Upper lobe of right lung (tissue), 1 donor: Measurements from ENCODE around the gene TCEAL8. TPM values are rescaled to one million over a fixed set of nuclear protein-coding genes. Genes with fewer than 3 reads are reported as not detected.
"Not testable (repeated sequence)": the region's sequence is repeated elsewhere in the genome, so short reads cannot be mapped to it uniquely, and the experiment has no call there.

Experiments used
- ATAC-seq: fragments of 200-7000 bp; cut with Tn5 transposase; one replicate; pipeline ENCODE4 v1.9.1; 2020; ENCODE audit warnings: mild to moderate bottlenecking, moderate library complexity
- DNase-seq: peaks from one replicate; pipeline ENCODE4 v3.0.0-alpha.2; 2020
- H3K27ac ChIP-seq: fragments of 200-600 bp; one replicate; pipeline ENCODE4 v1.8.0; 2022
- H3K27me3 ChIP-seq: fragments of 200-600 bp; one replicate; pipeline ENCODE4 v1.8.0; 2022; ENCODE audit warnings: mild to moderate bottlenecking
- H3K36me3 ChIP-seq: fragments of 200-600 bp; one replicate; pipeline ENCODE4 v1.8.0; 2022
- H3K4me1 ChIP-seq: fragments of 200-600 bp; one replicate; pipeline ENCODE4 v1.8.0; 2022
- H3K4me3 ChIP-seq: fragments of 200-600 bp; one replicate; pipeline ENCODE4 v1.8.0; 2022; ENCODE audit warnings: mild to moderate bottlenecking
- H3K9me3 ChIP-seq: fragments of 200-600 bp; one replicate; pipeline ENCODE4 v1.8.0; 2022
- intact Hi-C: fragments of 100-400 bp; cut with DNase I; formaldehyde crosslinking; loops from one replicate; pipeline ENCODE4 v1.11.0; 2022
- total RNA-seq: library from RNA; stranded (reverse); fragmentation: NEBNext Ultra II Directional; extraction: Animal tissue kit (Norgen Biotek cat#: 25700); gene quantifications from one replicate; pipeline ENCODE4 v1.2.1, GENCODE V29; 2021
- TF ChIP-seq, protein P1 (sequence below): fragments of 200-600 bp; IDR thresholded peaks from one replicate; pipeline ENCODE4 v1.8.0; 2022; ENCODE audit warnings: antibody characterized with exemption
- donor health status: DM: no; HTN: yes; CAD: no; lungs with severe emphysema.

TCEAL8 gene
- total RNA-seq, 1 donor from 2014 or later = 42.9 TPM

DNA sequence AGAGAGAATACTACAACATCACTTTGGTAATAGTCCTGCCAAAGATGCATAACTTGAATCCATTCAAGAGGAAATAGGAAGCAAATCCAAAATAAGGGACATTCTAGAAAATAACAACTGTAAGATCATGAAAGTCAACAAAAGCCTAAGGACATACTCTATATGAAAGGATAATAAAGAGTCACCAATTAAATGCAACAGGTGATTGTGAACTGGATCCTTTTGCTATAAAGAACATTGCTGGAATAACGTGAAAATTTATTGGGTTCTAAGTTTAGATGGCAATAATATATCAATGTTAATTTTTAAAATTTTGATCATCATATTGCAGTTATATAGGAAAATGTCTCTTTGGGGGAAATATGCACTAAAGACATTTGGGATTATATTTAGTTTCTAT lies 20.1 kb downstream of the TCEAL8 start:
- no peak for ATAC-seq
- no peaks in the 10 kb centered on the region for H3K27me3 ChIP-seq
- H3K36me3 ChIP-seq = no peaks in the 10 kb centered on the region
- no peaks in the 10 kb centered on the region for H3K9me3 ChIP-seq
- H3K4me1 ChIP-seq = no peaks in the 10 kb centered on the region
- TF ChIP-seq, protein P1, sequence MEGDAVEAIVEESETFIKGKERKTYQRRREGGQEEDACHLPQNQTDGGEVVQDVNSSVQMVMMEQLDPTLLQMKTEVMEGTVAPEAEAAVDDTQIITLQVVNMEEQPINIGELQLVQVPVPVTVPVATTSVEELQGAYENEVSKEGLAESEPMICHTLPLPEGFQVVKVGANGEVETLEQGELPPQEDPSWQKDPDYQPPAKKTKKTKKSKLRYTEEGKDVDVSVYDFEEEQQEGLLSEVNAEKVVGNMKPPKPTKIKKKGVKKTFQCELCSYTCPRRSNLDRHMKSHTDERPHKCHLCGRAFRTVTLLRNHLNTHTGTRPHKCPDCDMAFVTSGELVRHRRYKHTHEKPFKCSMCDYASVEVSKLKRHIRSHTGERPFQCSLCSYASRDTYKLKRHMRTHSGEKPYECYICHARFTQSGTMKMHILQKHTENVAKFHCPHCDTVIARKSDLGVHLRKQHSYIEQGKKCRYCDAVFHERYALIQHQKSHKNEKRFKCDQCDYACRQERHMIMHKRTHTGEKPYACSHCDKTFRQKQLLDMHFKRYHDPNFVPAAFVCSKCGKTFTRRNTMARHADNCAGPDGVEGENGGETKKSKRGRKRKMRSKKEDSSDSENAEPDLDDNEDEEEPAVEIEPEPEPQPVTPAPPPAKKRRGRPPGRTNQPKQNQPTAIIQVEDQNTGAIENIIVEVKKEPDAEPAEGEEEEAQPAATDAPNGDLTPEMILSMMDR = no peak
- no peak overlapping the region for H3K4me3 ChIP-seq
- intact Hi-C loops = no loop called here
- H3K27ac ChIP-seq = no peak overlapping the region
- no peak for DNase-seq

DNA sequence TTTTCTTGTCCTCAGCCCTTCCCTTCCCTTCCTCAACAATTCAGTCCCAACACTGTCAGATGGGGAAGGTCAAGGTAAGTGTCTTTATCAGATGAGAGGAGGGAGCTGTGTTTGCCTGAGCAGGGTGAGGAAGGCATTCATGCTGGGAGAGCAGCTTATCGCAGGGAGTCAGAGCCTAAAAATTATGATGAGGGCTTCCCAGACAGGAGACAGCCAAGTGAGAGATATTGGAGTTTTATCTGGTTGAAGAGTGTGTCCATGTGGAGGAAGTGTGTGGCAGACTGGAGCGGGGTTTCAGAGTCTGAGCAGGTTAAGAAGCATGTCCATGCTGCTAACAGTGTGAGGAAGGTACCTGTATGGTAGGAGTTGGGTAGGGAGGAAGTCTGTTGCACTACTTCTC lies 21.7 kb downstream of the TCEAL8 start:
- Histone ChIP-seq H3K4me1 (no peaks in the 10 kb centered on the region), H3K27me3 (no peaks in the 10 kb centered on the region), H3K4me3 (no peak overlapping the region), H3K36me3 (no peaks in the 10 kb centered on the region), H3K27ac (no peak overlapping the region), H3K9me3 (no peaks in the 10 kb centered on the region)
- intact Hi-C loops = no loop called here
- DNase-seq = no peak
- TF ChIP-seq, protein P1 = no peak
- no peak for ATAC-seq

DNA sequence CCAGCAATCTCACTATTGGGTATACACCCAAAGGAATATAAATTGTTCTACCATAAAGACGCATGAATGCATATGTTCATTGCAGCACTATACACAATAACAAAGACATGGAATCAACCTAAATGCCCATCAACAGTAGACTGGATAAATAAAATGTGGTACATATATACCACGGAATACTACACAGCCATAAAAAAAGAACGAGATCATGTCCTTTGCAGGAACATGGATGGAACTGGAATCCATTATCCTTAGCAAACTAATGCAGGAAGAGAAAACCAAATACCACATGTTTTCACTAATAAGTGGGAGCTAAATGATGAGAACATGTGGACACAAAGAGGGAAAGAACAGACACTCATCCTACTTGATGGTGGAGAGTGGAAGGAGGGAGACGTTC lies 29.0 kb downstream of the TCEAL8 start:
- H3K27me3 ChIP-seq, H3K9me3 ChIP-seq, H3K27ac ChIP-seq, intact Hi-C loops, H3K4me3 ChIP-seq, DNase-seq, H3K36me3 ChIP-seq, H3K4me1 ChIP-seq, ATAC-seq: not testable (repeated sequence)

DNA sequence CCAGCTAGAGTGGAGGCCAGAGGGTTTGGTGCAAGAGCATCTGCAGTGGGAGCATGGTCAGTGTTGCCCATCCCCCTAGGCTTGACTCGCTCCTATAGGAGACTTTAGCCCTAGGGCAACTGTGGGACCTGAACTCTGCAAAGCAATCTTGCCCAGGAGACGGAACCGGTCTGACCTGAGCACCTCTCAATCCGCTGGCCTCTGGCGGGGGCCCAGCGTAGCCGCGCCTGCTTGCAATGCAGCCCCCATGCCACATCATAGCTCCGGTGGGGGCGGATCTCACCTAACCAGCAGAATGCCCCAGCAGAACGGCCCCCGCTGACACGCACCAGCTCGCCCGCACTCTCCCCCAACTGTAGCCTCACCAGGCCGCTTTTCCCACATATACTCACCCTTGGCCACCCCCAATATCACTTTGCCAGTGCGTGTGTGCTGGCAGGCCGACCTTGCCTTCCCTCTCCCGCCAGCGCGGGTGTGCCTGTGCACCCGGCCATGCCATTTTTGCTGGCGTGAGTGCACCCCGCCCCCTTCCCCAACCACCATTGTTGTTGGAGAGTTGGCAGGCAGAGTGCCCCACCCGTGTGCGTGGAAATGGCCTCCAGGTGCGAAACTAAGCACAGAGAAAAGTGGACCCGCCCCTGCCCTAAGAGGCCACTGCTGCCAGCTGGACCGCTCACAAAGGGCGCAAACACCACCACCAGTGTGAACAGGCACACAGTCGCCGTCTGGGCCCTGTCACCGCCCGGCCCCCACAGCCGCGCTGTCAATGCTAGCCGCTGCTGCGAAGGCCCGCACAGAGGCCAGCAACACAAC lies 34.2 kb downstream of the TCEAL8 start:
- intact Hi-C loops = no loop called here
- H3K27me3 ChIP-seq = no peaks in the 10 kb centered on the region
- H3K4me1 ChIP-seq = no peaks in the 10 kb centered on the region
- H3K9me3 ChIP-seq = no peaks in the 10 kb centered on the region
- TF ChIP-seq, protein P1 = no peak
- peak; percentile 64 for DNase-seq
- peak; percentile 71 for ATAC-seq
- H3K27ac ChIP-seq = no peak overlapping the region
- peak overlapping the region; percentile 23 for H3K4me3 ChIP-seq
- no peaks in the 10 kb centered on the region for H3K36me3 ChIP-seq

DNA sequence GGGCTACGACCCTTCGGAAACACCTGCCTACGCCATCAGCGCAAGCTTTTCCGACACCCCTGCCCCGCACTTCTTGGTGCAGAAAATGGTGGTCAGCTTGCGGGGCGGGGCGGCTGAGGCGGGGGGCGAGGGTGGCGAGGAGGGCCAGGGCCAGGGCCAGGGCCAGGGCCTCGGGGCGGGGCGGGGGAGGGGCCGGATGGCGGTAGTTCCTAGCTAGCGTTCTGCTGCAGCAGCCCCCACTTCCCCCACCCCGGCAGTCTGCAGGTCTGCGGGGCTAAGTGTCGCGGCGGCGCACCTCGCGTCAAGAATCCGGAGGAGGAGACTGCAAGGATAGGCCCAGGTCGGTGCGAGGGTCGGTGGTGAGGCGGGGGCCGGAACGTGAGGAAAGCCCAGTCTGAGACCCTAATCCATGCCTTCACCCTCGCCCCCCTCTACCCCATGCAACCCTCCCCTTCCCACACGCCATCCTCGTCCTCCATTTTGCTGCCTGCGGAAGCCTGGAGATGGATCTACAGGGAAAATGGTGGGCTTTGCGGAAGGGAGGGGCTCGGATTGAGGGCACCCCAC lies 39.4 kb downstream of the TCEAL8 start:
- no peaks in the 10 kb centered on the region for H3K27me3 ChIP-seq
- H3K4me3 ChIP-seq = peak overlapping the region; percentile 68
- no peaks in the 10 kb centered on the region for H3K4me1 ChIP-seq
- peak overlapping the region; percentile 86 for H3K27ac ChIP-seq
- DNase-seq (peak; percentile 66), ATAC-seq (peak; percentile 61)
- TF ChIP-seq, protein P1 = no peak
- no peaks in the 10 kb centered on the region for H3K9me3 ChIP-seq
- H3K36me3 ChIP-seq = no peaks in the 10 kb centered on the region
- intact Hi-C loops = no loop called here

DNA sequence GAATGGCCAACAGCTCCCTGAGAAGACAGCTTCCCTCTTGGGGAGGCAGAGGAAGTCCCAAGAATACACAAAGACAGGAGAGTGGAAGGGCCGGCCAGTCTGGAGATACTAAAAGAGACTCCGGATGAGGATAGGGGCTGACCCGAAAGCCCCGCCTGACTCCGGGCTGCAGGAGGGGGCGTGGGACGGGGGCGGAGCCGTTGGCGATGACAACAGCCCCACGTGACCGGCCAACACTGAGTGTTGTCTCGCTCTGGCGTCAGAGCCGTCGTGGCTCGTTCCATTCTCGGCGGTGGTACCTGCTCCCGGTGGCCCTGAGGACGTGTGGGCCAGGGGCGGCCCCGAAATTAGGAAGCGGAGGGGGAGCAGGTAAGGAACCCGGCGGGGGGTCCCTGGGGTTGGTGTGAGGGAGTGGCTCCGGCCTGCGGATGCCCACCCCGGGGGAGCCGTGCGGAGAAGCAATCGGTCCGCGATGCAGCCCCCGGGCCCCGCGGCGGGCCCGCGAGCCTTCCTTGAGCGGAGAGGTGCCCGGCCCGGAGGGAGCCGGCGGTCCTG lies 40.0 kb downstream of the TCEAL8 start, which contains the start of gene BEX4:
Gene BEX4 (plus strand): TSS at position 239 of the 555 bp plus-strand sequence. CDS start 1,046 bp downstream, outside the sequence.
- H3K4me3 ChIP-seq = peak within 1 kb of the TSS; percentile 68
- H3K27ac ChIP-seq = peak within 1 kb of the TSS; percentile 86
- ATAC-seq (peak; percentile 99), DNase-seq (peak; percentile 91)
- intact Hi-C loops = no loop called here
- TF ChIP-seq, protein P1 = no peak
- no peaks in the 10 kb centered on the region for H3K36me3 ChIP-seq
- no peaks in the 10 kb centered on the region for H3K4me1 ChIP-seq
- no peaks in the 10 kb centered on the region for H3K27me3 ChIP-seq
- no peaks in the 10 kb centered on the region for H3K9me3 ChIP-seq
